GM20431 (cell line): ENCODE data around the gene RFXANK.

Experiments
- in situ Hi-C: fragments of 300-500 bp; cut with MseI, MboI; formaldehyde crosslinking; loops from one replicate; pipeline ENCODE4 v1.15.0; 2020; ENCODE audit warnings: low sequenced_read_pairs; ENCODE audit not compliant: unreplicated experiment

The RFXANK gene

DNA sequence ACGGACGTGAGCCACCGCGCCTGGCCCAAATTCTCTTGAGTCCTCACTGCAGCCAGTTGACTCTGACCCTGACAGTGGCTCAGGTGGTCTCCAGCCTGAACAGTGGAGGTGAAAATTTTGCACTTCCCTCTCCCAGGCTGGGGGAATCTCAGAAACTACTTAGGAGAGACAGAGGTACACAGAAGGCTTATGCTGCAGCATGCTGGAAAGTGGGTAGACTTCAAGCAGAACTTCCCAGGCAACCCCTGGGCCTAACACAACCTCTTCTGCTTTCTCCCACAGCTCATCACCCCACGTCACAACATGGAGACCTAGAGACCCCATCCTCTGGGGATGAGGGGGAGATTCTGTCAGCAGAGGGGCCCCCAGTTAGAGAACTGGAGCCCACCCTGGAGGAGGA lies 34.1 kb downstream of the RFXANK start:
- in situ Hi-C loops, result no loop called here

DNA sequence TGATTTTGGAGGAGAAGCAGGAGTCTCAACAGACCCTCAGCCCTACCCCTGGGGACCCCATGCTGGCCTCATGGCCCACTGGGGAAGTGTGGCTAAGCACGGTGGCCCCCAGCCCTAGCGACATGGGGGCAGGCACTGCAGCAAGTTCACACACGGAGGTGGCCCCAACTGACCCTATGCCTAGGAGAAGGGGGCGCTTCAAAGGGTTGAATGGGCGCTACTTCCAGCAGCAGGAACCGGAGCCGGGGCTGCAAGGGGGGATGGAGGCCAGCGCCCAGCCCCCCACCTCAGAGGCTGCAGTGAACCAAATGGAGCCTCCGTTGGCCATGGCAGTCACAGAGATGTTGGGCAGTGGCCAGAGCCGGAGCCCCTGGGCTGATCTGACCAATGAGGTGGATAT lies 34.6 kb downstream of the RFXANK start:
- in situ Hi-C loops, result no loop called here

DNA sequence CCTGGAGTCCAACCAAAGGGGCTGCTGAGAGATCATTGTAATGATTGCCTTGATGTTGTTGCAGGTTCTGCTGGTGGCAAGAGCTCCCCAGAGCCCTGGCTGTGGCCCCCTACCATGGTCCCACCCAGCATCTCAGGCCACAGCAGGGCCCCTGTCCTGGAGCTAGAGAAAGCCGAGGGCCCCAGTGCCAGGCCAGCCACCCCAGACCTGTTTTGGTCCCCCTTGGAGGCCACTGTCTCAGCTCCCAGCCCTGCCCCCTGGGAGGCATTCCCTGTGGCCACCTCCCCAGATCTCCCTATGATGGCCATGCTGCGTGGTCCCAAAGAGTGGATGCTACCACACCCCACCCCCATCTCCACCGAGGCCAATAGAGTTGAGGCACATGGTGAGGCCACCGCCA lies 35.2 kb downstream of the RFXANK start:
- in situ Hi-C loops, result no loop called here

DNA sequence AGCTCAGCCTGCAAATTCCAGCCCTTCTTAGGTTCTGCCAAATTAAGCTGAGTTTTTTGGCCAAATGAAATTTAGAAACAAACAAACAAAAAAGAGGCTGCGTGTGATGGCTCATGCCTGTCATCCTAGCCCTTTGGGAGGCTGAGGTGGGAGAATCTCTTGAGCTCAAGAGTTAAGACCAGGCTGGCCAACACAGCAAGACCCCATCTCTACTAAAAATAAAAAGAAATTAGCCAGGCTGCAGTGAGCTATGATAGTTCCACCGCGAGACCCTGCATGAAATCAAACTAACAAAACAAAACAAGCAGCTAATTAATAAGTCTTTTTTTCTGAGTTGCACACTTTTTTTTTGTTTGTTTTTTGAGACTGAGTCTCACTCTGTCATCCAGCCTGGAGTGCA lies 37.6 kb downstream of the RFXANK start:
- in situ Hi-C loops, result no loop called here

DNA sequence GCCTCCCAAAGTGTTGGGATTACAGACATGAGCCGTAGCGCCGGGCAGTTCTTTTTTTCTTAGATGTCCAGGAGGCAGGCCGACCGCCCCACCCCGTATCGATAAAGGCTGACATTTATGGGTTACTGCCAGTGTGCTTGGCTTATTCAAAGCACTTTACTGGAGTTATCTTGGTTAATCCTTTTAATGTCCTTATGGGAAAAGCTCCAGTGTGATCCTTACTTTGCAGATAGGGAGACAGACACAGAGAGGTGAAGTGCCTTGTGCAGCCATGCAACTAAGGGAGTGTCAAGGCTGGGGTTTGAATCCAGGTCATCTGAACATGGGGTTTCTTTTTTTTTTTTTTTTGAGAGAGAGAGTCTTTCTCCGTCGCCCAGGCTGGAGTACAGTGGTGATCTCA lies 38.9 kb downstream of the RFXANK start:
- in situ Hi-C loops, result no loop called here

DNA sequence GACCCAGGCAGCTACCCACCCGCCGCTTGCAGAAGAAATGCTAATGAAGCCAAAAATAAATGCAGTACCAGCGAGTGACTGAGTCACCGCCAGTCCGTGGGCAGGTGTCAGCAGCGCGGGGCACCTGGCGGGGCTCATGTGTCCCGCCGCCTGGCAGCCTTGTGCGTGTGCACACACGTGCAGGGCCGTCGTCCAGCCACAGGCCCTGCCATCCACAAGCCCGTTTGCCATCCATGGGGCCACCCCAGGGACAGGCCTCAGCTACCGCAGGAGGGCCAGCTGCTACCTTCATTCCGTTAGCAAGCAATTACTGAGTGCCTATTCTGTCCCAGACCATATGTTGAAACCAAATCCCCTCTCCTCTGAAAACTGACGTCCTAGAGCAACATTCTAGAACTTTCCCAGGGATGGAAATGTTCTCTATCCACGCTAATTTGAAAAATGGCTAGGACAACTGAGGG lies 40.2 kb downstream of the RFXANK start:
- in situ Hi-C loops, result no loop called here

DNA sequence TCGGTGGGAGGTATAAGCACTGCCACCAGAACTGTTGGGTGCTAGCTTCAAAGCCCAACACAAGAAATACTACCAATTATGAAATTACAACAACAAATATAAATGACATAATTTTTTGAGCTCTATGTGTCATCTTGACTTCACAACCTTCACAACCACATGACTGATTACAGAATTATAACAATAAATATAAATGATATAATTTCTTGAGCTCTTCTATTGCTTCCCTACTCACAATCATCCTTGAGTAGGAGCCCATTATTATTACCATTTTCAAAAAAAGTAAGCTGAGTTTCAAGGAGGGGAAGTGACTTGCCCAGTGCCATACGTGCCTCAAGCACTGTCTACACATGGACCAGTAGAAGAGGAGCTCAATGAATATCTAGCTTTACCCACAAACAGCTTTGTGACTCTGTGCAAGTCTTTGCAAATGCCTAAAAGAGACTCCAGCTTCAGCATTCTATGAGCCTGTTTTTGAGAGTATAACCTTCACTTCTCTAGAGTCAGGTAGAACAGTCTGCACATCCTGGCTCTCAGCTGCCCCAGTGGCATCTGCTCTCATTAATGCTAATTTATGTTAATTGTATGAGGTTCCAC lies 42.3 kb downstream of the RFXANK start:
- in situ Hi-C loops, result no loop called here

DNA sequence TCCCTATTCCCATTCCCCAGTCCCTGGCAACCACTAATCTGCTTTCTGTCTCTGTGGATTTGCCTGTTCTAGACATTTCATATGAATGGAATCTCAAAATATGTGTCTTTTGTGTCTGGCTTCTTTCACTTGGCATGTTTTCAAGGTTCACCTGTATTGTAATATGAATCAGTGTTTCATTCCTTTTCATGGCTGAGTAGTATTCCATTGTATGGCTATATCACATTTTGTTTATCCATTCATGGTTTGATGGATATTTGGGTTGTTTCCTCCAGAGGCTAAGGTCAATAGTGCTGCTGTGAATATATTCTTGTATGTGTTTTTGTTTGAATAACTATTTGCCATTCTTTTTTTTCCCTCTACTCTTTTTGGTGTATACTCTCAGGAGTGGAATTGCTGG lies 44.1 kb downstream of the RFXANK start:
- in situ Hi-C loops, result no loop called here

DNA sequence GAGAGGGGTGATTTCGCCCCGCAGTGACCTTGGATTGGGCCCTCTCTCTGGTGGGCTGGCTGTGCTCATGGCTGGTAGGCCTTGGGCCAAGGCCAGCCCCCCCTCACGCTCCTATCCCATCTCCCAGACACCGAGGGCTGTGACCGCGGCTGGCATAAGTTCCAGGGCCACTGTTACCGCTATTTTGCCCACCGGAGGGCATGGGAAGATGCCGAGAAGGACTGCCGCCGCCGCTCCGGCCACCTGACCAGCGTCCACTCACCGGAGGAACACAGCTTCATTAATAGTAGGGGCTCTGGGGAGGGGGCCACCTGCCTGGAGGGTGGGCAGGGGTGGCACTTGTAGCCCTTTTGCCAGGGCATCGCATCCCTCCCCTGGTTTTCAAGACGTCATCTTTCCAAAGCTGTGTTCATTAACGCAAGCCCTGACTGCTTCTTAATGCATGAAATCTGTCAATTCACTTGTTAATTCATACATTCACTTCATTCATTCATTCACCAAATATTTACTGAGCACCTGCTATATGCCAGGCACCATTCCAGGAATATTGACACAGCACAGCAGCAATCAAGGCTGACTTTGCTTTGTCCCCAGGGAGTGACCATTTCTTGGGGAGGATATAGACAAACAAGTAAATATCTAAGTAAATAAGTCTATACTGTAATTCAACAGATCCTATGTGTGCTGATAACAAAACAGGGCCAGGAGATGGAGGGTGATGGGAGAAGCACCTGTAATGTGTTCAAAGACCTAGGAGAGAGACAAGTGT lies 46.3 kb downstream of the RFXANK start:
- in situ Hi-C loops, result no loop called here

DNA sequence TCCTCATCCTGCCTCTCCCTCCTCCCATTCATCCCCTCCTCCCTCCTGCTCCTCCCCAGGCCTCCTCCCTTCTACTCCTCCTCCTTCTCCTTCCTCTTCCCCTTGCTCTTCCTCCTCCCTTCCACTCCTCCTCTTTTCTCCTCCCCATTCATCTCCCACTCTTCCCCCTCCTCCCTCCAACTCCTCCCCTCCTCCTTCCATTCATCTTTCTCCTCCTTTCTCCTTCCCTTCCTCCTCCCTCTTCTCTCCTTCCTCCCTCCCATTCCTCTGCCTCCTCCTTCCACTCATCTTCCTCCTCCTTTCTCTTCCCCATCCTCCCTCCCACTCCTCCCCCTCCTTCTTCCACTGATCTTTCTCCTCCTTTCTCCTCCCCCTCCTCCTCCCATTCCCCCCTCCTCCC lies 47.6 kb downstream of the RFXANK start:
- in situ Hi-C loops, result no loop called here

DNA sequence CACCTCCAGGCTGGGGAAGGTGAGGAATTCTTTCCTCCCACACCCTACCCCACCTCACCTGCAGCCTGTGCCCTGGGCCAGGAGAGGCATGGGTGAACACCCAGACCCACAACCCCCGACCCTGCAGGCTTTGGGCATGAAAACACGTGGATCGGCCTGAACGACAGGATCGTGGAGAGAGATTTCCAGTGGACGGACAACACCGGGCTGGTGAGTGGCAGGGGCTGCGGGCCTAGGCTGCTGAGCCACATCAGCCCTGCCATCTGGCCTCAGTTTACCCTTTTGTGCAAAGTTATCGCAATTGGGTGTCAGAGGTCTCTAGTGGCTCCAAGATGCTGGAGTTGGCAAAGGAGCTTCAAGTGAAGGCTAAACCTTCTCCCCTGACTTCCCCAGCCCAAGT lies 48.4 kb downstream of the RFXANK start:
- in situ Hi-C loops, result no loop called here

DNA sequence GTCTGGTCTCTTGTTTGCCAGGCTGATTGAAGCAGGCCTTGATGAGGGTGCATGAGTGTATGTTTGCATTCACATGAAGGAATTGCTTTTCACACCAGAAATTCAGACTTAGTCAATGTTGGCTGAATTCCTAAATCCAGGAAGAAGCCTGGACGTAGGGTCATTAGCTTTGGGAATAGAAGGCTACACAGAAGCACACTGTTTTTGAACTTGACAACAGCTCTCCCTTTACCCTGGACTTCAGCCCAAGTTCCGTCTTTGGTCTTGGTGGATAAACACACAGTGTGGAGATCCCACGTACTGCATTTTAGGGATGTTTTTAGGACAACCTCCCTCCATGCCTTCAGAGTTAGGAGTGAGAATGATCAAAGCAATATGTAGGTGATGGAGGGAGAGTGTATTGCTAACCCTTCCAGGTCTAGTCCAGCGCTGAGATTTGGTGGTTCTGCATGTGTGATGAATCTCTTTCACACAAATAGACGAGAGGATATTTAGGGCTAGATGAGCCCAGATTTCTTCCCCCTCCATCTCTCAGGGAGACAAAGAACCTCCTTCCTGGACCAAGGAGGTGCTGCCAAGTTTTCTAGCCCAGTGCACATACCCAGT lies 58.2 kb downstream of the RFXANK start:
- in situ Hi-C loops, result no loop called here
